ENCODE measurements around the gene CTRB1.
"Not testable (repeated sequence)": the region's sequence is repeated elsewhere in the genome, so short reads cannot be mapped to it uniquely, and the experiment has no call there.

DNA sequence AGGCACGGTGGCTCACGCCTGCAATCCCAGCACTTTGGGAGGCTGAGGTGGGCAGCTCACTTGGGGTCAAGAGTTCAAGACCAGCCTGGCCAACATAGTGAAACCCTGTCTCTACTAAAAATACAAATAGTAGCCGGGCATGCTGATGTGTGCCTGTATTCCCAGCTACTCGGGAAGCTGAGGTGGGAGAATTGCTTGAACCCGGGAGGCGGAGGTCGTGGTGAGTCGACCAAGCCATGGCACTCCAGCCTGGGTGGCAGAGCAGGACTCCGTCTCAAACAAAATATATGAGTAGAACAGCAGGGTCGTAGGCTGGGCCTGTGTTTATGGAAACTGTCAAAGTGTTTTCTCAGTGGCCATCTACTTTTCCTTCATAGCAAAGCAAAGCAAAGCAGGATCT is 7.5 kb upstream of the CTRB1 start:
- not testable (repeated sequence) for TF ChIP-seq POLR2AphosphoS5 (IDR thresholded peaks at IDR 0.05; ENCODE audit: low read depth, low read length); ZNF274 (CRISPR knock-in tag; IDR thresholded peaks at IDR 0.05); ZIK1 (CRISPR knock-in tag; IDR thresholded peaks at IDR 0.05; ENCODE audit: borderline replicate concordance, low read depth); NR1H2 (CRISPR knock-in tag; IDR thresholded peaks at IDR 0.05; ENCODE audit: borderline replicate concordance, low read depth); ZBTB20 (CRISPR knock-in tag; IDR thresholded peaks at IDR 0.05; ENCODE audit: borderline replicate concordance, low read depth); YY1 (IDR thresholded peaks at IDR 0.05; ENCODE audit: insufficient read depth, insufficient replicate concordance, low read depth, low read length); TAF1 (CRISPR knock-in tag; IDR thresholded peaks at IDR 0.05); ZFX (CRISPR knock-in tag; IDR thresholded peaks at IDR 0.05; ENCODE audit: low read depth); MAFF (IDR thresholded peaks at IDR 0.05; ENCODE audit: low read depth, low read length)
- TF ChIP-seq, protein P1, sequence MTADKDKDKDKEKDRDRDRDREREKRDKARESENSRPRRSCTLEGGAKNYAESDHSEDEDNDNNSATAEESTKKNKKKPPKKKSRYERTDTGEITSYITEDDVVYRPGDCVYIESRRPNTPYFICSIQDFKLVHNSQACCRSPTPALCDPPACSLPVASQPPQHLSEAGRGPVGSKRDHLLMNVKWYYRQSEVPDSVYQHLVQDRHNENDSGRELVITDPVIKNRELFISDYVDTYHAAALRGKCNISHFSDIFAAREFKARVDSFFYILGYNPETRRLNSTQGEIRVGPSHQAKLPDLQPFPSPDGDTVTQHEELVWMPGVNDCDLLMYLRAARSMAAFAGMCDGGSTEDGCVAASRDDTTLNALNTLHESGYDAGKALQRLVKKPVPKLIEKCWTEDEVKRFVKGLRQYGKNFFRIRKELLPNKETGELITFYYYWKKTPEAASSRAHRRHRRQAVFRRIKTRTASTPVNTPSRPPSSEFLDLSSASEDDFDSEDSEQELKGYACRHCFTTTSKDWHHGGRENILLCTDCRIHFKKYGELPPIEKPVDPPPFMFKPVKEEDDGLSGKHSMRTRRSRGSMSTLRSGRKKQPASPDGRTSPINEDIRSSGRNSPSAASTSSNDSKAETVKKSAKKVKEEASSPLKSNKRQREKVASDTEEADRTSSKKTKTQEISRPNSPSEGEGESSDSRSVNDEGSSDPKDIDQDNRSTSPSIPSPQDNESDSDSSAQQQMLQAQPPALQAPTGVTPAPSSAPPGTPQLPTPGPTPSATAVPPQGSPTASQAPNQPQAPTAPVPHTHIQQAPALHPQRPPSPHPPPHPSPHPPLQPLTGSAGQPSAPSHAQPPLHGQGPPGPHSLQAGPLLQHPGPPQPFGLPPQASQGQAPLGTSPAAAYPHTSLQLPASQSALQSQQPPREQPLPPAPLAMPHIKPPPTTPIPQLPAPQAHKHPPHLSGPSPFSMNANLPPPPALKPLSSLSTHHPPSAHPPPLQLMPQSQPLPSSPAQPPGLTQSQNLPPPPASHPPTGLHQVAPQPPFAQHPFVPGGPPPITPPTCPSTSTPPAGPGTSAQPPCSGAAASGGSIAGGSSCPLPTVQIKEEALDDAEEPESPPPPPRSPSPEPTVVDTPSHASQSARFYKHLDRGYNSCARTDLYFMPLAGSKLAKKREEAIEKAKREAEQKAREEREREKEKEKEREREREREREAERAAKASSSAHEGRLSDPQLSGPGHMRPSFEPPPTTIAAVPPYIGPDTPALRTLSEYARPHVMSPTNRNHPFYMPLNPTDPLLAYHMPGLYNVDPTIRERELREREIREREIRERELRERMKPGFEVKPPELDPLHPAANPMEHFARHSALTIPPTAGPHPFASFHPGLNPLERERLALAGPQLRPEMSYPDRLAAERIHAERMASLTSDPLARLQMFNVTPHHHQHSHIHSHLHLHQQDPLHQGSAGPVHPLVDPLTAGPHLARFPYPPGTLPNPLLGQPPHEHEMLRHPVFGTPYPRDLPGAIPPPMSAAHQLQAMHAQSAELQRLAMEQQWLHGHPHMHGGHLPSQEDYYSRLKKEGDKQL (CRISPR knock-in tag; IDR thresholded peaks at IDR 0.05; ENCODE audit: low read depth) = not testable (repeated sequence)
